Kidney (tissue), 14 donors: Measurements from ENCODE around the gene TXLNB. TPM values are rescaled to one million over a fixed set of nuclear protein-coding genes. Genes with fewer than 3 reads are reported as not detected.
A peak's percentile ranks its signal among the peaks of the same experiment; 100 is the strongest.

Experiments
- DNase-seq, 5 donors: peaks; one replicate each; pipeline ENCODE4 v3.0.0-alpha.2; 2013 to 2020
- FAIRE-seq: peaks from 2 replicates; lab custom pipeline; 2012; peaks lifted over from hg19 to GRCh38; lab: Jason Lieb, UNC
- H3K27ac ChIP-seq, 2 donors: one replicate each; pipeline ENCODE4 v1.7.0; 2013; ENCODE audit warnings: low read depth in 2 of 2, low read length in 2 of 2, inconsistent platforms in 1 of 2
- H3K27me3 ChIP-seq: one replicate; pipeline ENCODE4 v1.7.1; 2013; ENCODE audit warnings: low read length, inconsistent platforms; ENCODE audit not compliant: control insufficient read depth, insufficient read depth
- H3K36me3 ChIP-seq, 3 donors: one replicate each; pipeline versions ENCODE4 v1.7.0 to v1.7.1; 2013; ENCODE audit warnings: low read length in 3 of 3, control low read depth in 1 of 3, inconsistent platforms in 1 of 3; ENCODE audit not compliant: insufficient read depth in 3 of 3, control insufficient read depth in 2 of 3
- H3K4me1 ChIP-seq, 3 donors: one replicate each; pipeline versions ENCODE4 v1.7.0 to v1.7.1; 2013; ENCODE audit warnings: low read length in 3 of 3, inconsistent platforms in 1 of 3, low read depth in 1 of 3; ENCODE audit not compliant: control insufficient read depth in 2 of 3, insufficient read depth in 2 of 3
- H3K4me3 ChIP-seq, 3 donors: one replicate each; pipeline versions ENCODE4 v1.7.0 to v1.8.1; 2013; ENCODE audit warnings: low read length in 3 of 3, control low read depth in 1 of 3, inconsistent platforms in 1 of 3
- H3K9ac ChIP-seq, 3 donors: one replicate each; pipeline versions ENCODE4 v1.7.0 to v1.7.1; 2013; ENCODE audit warnings: low read length in 3 of 3, control low read depth in 1 of 3, inconsistent platforms in 1 of 3
- H3K9me3 ChIP-seq, 3 donors: one replicate each; pipeline versions ENCODE4 v1.7.0 to v1.7.1; 2013; ENCODE audit warnings: low read length in 3 of 3, control low read depth in 1 of 3, inconsistent platforms in 1 of 3; ENCODE audit not compliant: control insufficient read depth in 2 of 3, insufficient read depth in 1 of 3
- CTCF ChIP-seq: IDR thresholded peaks from 3 replicates; pipeline ENCODE4 v1.5.1; 2012; ENCODE audit warnings: mild to moderate bottlenecking, moderate library complexity, borderline replicate concordance; ENCODE audit not compliant: insufficient read depth; ENCODE audit errors: extremely low read depth
- intact Hi-C: fragments of 100-400 bp; cut with DNase I; formaldehyde crosslinking; loops from one replicate; pipeline ENCODE4 v1.11.1; 2022
- polyA plus RNA-seq: library from polyadenylated mRNA; stranded (reverse); fragments of 350-450 nt; fragmentation: Illumina TruSeq; extraction: RNeasy Lipid Tissue Mini Kit (QIAGEN cat#74804); gene quantifications from one replicate; pipeline ENCODE4 v1.2.3, GENCODE V29; 2014; ENCODE audit warnings: low read depth, low replicate concordance; ENCODE audit not compliant: insufficient read depth
- total RNA-seq: library from RNA; stranded (reverse); fragmentation: NEBNext Ultra II Directional; extraction: Animal tissue kit (Norgen Biotek cat#: 25700); gene quantifications from one replicate; pipeline ENCODE4 v1.2.1, GENCODE V29; 2021
- donor health status: control.
- donor health status: control.
- donor health status: control.
- donor health status: control.
- donor health status: control.
- donor health status: DM: yes; HTN: yes; CAD: no.
- donor health status: Normal renal cell carcinoma (clear cell type).

TXLNB gene
- total and polyA plus RNA-seq, 2 donors from 2014 or later: 0.13 to 0.66 TPM

GRCh38 chr6:139306291-139306981 lies 14.6 kb upstream of the TXLNB start:
- DNase-seq: no peak
- no peaks in the 10 kb centered on the region for H3K36me3 ChIP-seq
- no peak for TF ChIP-seq CTCF
- FAIRE-seq: no peak
- H3K27ac ChIP-seq: no peak overlapping the region
- no peaks in the 10 kb centered on the region for H3K4me1 ChIP-seq
- H3K4me3 ChIP-seq: no peak overlapping the region
- intact Hi-C loops: no loop called here
- H3K9me3 ChIP-seq: no peaks in the 10 kb centered on the region
- no peak overlapping the region for H3K9ac ChIP-seq
- no peaks in the 10 kb centered on the region for H3K27me3 ChIP-seq

GRCh38 chr6:139303185-139303584 lies 11.4 kb upstream of the TXLNB start:
- Histone ChIP-seq H3K9me3 (no peaks in the 10 kb centered on the region), H3K4me3 (no peak overlapping the region), H3K4me1 (no peaks in the 10 kb centered on the region), H3K36me3 (no peaks in the 10 kb centered on the region), H3K9ac (no peak overlapping the region), H3K27me3 (no peaks in the 10 kb centered on the region), H3K27ac (no peak overlapping the region)
- no peak for TF ChIP-seq CTCF
- intact Hi-C loops: no loop called here
- FAIRE-seq (no peak), DNase-seq (peak in 2 of 5 donors; percentile 52 to 79)

GRCh38 chr6:139297921-139298320 lies 6.1 kb upstream of the TXLNB start:
- Histone ChIP-seq H3K9me3 (no peaks in the 10 kb centered on the region), H3K27ac (no peak overlapping the region), H3K27me3 (no peaks in the 10 kb centered on the region), H3K4me1 (no peaks in the 10 kb centered on the region), H3K9ac (no peak overlapping the region), H3K36me3 (no peaks in the 10 kb centered on the region), H3K4me3 (no peak overlapping the region)
- no peak for FAIRE-seq
- DNase-seq: no peak
- no peak for TF ChIP-seq CTCF
- intact Hi-C loops: no loop called here
